SU-DHL-6 (cell line): ENCODE measurements around the gene PDE6D.
A peak's percentile ranks its signal among the peaks of the same experiment; 100 is the strongest.

Experiments
- H2AFZ ChIP-seq: fragments of 200-600 bp; sonication (generic); 2 replicates; pipeline ENCODE4 v1.6.1; 2014; ENCODE audit warnings: low read depth, mild to moderate bottlenecking, moderate library complexity, mixed read lengths, antibody characterized with exemption, low read length; ENCODE audit not compliant: severe bottlenecking
- H3F3A ChIP-seq: fragments of 200-600 bp; shearing (Covaris generic); 2 replicates; pipeline ENCODE4 v1.6.0; 2016; ENCODE audit warnings: antibody characterized with exemption, mild to moderate bottlenecking; ENCODE audit not compliant: insufficient read depth
- H3K27ac ChIP-seq: fragments of 200-600 bp; sonication (generic); 2 replicates; pipeline ENCODE4 v1.5.1; 2016; ENCODE audit warnings: low read depth, mild to moderate bottlenecking, low read length, moderate library complexity, mixed read lengths
- H3K27me3 ChIP-seq: fragments of 200-600 bp; sonication (generic), shearing (Covaris generic); 2 replicates; pipeline ENCODE4 v1.6.0; 2014; ENCODE audit warnings: mild to moderate bottlenecking, low read length
- H3K36me3 ChIP-seq: fragments of 200-600 bp; sonication (generic); 2 replicates; pipeline ENCODE4 v1.6.1; 2014; ENCODE audit warnings: mild to moderate bottlenecking, low read length, mixed read lengths
- H3K4me2 ChIP-seq: fragments of 300-600, 200-600 bp; shearing (Covaris generic), sonication (generic); 2 replicates; pipeline ENCODE4 v1.6.0; 2014; ENCODE audit warnings: low read length, low read depth, mild to moderate bottlenecking; ENCODE audit not compliant: poor library complexity, severe bottlenecking
- H3K4me3 ChIP-seq: fragments of 200-600 bp; sonication (generic); 2 replicates; pipeline ENCODE4 v1.5.1; 2014; ENCODE audit warnings: antibody characterized with exemption, low read length, mild to moderate bottlenecking, mixed read lengths; ENCODE audit not compliant: insufficient read depth, poor library complexity, severe bottlenecking
- H3K79me2 ChIP-seq: fragments of 200-600 bp; sonication (generic); 2 replicates; pipeline ENCODE4 v1.6.1; 2014; ENCODE audit warnings: mild to moderate bottlenecking, low read length, moderate library complexity; ENCODE audit not compliant: insufficient read depth
- H3K9ac ChIP-seq: fragments of 200-600 bp; sonication (generic); 2 replicates; pipeline ENCODE4 v1.7.0; 2014; ENCODE audit warnings: mild to moderate bottlenecking, low read length
- H3K9me2 ChIP-seq: fragments of 200-600 bp; sonication (generic); replicated peaks from 2 replicates; pipeline ENCODE4 v1.6.1; 2014; ENCODE audit warnings: low read length; ENCODE audit not compliant: insufficient read depth
- H3K9me3 ChIP-seq: fragments of 200-600 bp; sonication (generic); 2 replicates; pipeline ENCODE4 v1.6.1; 2014; ENCODE audit warnings: low read length, mixed read lengths; ENCODE audit not compliant: insufficient read depth
- H4K20me1 ChIP-seq: fragments of 200-600 bp; sonication (generic); 2 replicates; pipeline ENCODE4 v1.6.1; 2014; ENCODE audit warnings: low read depth, mild to moderate bottlenecking, antibody characterized with exemption, low read length, moderate library complexity, mixed read lengths
- EZH2phosphoT487 ChIP-seq: fragments of 200-600 bp; sonication (generic), shearing (Covaris generic); conservative IDR thresholded peaks from 2 replicates; pipeline ENCODE4 v1.6.1; 2018; ENCODE audit warnings: mild to moderate bottlenecking, antibody characterized with exemption, low read length, moderate library complexity, mixed read lengths
- TF ChIP-seq, protein P1 (sequence below): fragments of 200-600 bp; sonication (generic); IDR thresholded peaks from one replicate; pipeline ENCODE4 v1.5.1; 2017; ENCODE audit warnings: antibody characterized with exemption, mild to moderate bottlenecking, low read length, moderate library complexity; ENCODE audit not compliant: insufficient read depth, poor library complexity, severe bottlenecking

Gene PDE6D

GRCh38 chr2:231708773-231709635, 72.1 kb downstream of the PDE6D start:
- Histone ChIP-seq H3K36me3 (peaks cover 41% of the 10 kb centered on the region), H3F3A (peaks cover 41% of the 10 kb centered on the region), H3K4me2 (peak overlapping the region; percentile 87), H3K27me3 (no peaks in the 10 kb centered on the region), H3K27ac (peak overlapping the region; percentile 99), H3K4me3 (peak overlapping the region; percentile 99), H4K20me1 (peaks cover 13% of the 10 kb centered on the region; the same call in 1 of the 2 replicates), H3K9me3 (peaks cover 4% of the 10 kb centered on the region; the same call in 1 of the 2 replicates), H2AFZ (no peak overlapping the region), H3K79me2 (peaks cover 47% of the 10 kb centered on the region), H3K9me2 (no peaks in the 10 kb centered on the region), H3K9ac (peak overlapping the region; percentile 100)
- TF ChIP-seq, protein P1, sequence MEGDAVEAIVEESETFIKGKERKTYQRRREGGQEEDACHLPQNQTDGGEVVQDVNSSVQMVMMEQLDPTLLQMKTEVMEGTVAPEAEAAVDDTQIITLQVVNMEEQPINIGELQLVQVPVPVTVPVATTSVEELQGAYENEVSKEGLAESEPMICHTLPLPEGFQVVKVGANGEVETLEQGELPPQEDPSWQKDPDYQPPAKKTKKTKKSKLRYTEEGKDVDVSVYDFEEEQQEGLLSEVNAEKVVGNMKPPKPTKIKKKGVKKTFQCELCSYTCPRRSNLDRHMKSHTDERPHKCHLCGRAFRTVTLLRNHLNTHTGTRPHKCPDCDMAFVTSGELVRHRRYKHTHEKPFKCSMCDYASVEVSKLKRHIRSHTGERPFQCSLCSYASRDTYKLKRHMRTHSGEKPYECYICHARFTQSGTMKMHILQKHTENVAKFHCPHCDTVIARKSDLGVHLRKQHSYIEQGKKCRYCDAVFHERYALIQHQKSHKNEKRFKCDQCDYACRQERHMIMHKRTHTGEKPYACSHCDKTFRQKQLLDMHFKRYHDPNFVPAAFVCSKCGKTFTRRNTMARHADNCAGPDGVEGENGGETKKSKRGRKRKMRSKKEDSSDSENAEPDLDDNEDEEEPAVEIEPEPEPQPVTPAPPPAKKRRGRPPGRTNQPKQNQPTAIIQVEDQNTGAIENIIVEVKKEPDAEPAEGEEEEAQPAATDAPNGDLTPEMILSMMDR, result no peak
- TF ChIP-seq EZH2phosphoT487, result no peak

GRCh38 chr2:231707927-231708772, 72.9 kb downstream of the PDE6D start, which contains the start of gene PTMA:
Gene PTMA (plus strand): TSS chr2:231708525. CDS start chr2:231708707, 182 bp downstream.
- Histone ChIP-seq H3K9me2 (no peaks in the 10 kb centered on the region), H2AFZ (peak within 1 kb of the TSS; percentile 83), H3K4me3 (peak within 1 kb of the TSS; percentile 99), H3K79me2 (peaks cover 45% of the 10 kb centered on the region), H3K9ac (peak within 1 kb of the TSS; percentile 100), H4K20me1 (peaks cover 13% of the 10 kb centered on the region; the same call in 1 of the 2 replicates), H3K36me3 (peaks cover 36% of the 10 kb centered on the region), H3K27me3 (no peaks in the 10 kb centered on the region), H3F3A (peaks cover 33% of the 10 kb centered on the region), H3K27ac (peak within 1 kb of the TSS; percentile 99), H3K4me2 (peak within 1 kb of the TSS; percentile 87), H3K9me3 (peaks cover 4% of the 10 kb centered on the region; the same call in 1 of the 2 replicates)
- TF ChIP-seq, protein P1, result no peak
- no peak for TF ChIP-seq EZH2phosphoT487

DNA sequence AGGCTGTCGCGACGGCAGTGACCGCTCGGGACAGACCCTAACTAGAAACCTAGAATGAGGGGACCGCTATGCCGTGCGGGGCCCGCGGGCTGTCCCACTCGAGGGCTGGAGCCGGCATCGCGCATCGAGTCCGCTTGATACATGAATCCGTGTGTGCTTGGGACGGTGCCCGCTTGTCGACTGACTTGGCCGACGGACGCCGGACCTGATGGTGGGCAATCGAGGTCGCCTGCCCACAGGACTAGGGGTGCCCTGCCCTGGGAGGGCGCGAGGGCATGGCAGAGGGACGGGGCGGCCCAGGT, 73.5 kb downstream of the PDE6D start:
- Histone ChIP-seq H3K9ac (peak overlapping the region; percentile 82), H3K9me2 (no peaks in the 10 kb centered on the region), H3K27ac (peak overlapping the region; percentile 75), H3K27me3 (no peaks in the 10 kb centered on the region), H3K79me2 (peaks cover 44% of the 10 kb centered on the region), H4K20me1 (peaks cover 13% of the 10 kb centered on the region; the same call in 1 of the 2 replicates), H3K4me3 (peak overlapping the region; percentile 28), H3K9me3 (peaks cover 4% of the 10 kb centered on the region; the same call in 1 of the 2 replicates), H3F3A (peaks cover 33% of the 10 kb centered on the region), H3K36me3 (peaks cover 36% of the 10 kb centered on the region), H3K4me2 (peak overlapping the region; percentile 44), H2AFZ (peak overlapping the region; percentile 83)
- TF ChIP-seq, protein P1, result no peak
- TF ChIP-seq EZH2phosphoT487, result no peak
